ENCODE results near the gene TDP2. TPM values are rescaled to one million over a fixed set of nuclear protein-coding genes. Genes with fewer than 3 reads are reported as not detected.
A peak's percentile ranks its signal among the peaks of the same experiment; 100 is the strongest.
"Not testable (repeated sequence)": the region's sequence is repeated elsewhere in the genome, so short reads cannot be mapped to it uniquely, and the experiment has no call there.

TDP2 gene
- total RNA-seq, 1 experiment from 2014 or later = 33.6 TPM

GRCh38 chr6:24668997-24669361 is 2.3 kb upstream of the TDP2 start:
- Histone ChIP-seq H3K4me1 (ENCODE audit: control insufficient read depth, insufficient read depth, low read length) (peaks cover 11% of the 10 kb centered on the region), H3K27me3 (ENCODE audit: control insufficient read depth, insufficient read depth, low read length) (no peaks in the 10 kb centered on the region), H3K4me3 (ENCODE audit: low read depth in 2 of 2, low read length in 2 of 2) (peak overlapping the region; percentile 99 to 100), H3K9me3 (ENCODE audit: control insufficient read depth, insufficient read depth, low read depth, low read length) (peaks cover 6% of the 10 kb centered on the region; the same call in 1 of the 2 replicates), H3K36me3 (ENCODE audit: control insufficient read depth, insufficient read depth, low read length) (peaks cover 11% of the 10 kb centered on the region), H3K27ac (ENCODE audit: low read length) (peak overlapping the region; percentile 69)
- TF ChIP-seq REST (IDR thresholded peaks at IDR 0.05; ENCODE audit: insufficient read depth in 1 of 2, low read depth in 2 of 2, low read length in 1 of 2) = no peak
- TF ChIP-seq TCF7L2 (IDR thresholded peaks at IDR 0.05; ENCODE audit: low read depth, low read length) = no peak
- no peak for TF ChIP-seq CTCF (IDR thresholded peaks at IDR 0.05)
- TF ChIP-seq SIN3A (IDR thresholded peaks at IDR 0.05; ENCODE audit: borderline replicate concordance, insufficient read depth, low read depth, low read length) = no peak
- in situ Hi-C loops (cut with HindIII; ENCODE audit: low pct_unique_long_range_greater_than_20kb, low sequenced_read_pairs) = no loop called here
- no peak for DNase-seq (ENCODE audit: low read depth, low spot score)
- POLR2A ChIA-PET = no interaction called here
- no TSS peak for BruUV-seq (replicated peaks)
- intact Hi-C loops (cut with micrococcal nuclease; ENCODE audit: unreplicated experiment) = no loop called here
- CTCF ChIA-PET = interaction anchor here (0.5 kb wide), 1 partner anchor 84 kb away, joined by 4 read pairs; no protein-coding TSS in a partner anchor
- no peak for ATAC-seq

DNA sequence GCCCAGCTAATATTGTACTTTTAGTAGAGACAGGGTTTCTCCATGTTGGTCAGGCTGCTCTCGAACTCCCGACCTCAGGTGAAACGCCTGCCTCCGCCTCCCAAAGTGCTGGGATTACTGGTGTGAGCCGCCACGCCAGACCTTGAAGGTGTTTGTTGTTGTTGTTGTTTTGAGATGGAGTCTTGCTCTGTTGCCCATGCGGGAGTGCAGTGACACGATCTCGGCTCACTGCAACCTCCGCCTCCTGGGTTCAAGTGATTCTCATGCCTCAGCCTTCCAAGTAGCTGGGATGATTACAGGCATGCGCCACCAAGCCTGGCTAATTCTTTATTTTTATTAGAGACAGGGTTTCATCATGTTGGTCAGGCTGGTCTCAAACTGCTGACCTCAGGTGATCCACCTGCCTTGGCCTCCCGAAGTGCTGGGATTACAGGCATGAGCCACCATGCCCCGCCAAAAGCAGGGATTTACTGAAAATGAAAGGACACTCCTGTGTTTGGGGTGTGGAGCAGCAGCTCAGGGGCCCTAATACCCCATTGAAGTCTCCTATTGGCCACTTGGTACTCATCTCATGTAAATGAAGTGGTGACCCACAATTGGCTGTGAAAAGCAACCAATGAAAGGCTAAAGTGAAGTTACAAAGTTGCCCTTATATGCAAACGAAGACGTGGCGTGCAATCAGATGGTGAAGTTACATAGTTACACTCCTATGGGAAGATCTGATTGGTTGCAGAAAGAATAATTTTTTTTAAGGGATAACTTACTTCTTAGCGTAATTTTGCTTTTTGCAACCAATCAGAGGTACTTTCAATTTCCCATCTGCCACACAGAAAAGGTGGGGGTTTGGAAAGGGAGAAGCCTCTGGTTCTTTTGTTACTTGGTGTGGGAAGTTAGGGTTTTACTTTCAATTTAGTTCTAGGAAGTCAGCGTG is 1.6 kb upstream of the TDP2 start:
- peak; percentile 64 for ATAC-seq
- CTCF ChIA-PET, POLR2A ChIA-PET: not testable (repeated sequence)

GRCh38 chr6:24667378-24667803 is 692 bp upstream of the TDP2 start:
- H3K4me3 ChIP-seq (ENCODE audit: low read depth in 2 of 2, low read length in 2 of 2) = peak overlapping the region; percentile 99 to 100
- in situ Hi-C loops (cut with HindIII; ENCODE audit: low pct_unique_long_range_greater_than_20kb, low sequenced_read_pairs) = no loop called here
- ChIA-PET CTCF (interaction anchor here (0.6 kb wide), 1 partner anchor 88 kb away, joined by 3 read pairs; no protein-coding TSS in a partner anchor), POLR2A (no interaction called here)
- H3K36me3 ChIP-seq (ENCODE audit: control insufficient read depth, insufficient read depth, low read length) = peaks cover 11% of the 10 kb centered on the region
- H3K27me3 ChIP-seq (ENCODE audit: control insufficient read depth, insufficient read depth, low read length) = no peaks in the 10 kb centered on the region
- DNase-seq (ENCODE audit: low read depth, low spot score) (no peak), ATAC-seq (no peak)
- peak overlapping the region; percentile 99 for H3K27ac ChIP-seq (ENCODE audit: low read length)
- TF ChIP-seq SIN3A (IDR thresholded peaks at IDR 0.05; ENCODE audit: borderline replicate concordance, insufficient read depth, low read depth, low read length) (no peak), REST (IDR thresholded peaks at IDR 0.05; ENCODE audit: insufficient read depth in 1 of 2, low read depth in 2 of 2, low read length in 1 of 2) (no peak), CTCF (IDR thresholded peaks at IDR 0.05) (no peak), TCF7L2 (IDR thresholded peaks at IDR 0.05; ENCODE audit: low read depth, low read length) (no peak), POLR2AphosphoS5 (IDR thresholded peaks at IDR 0.05; ENCODE audit: low read depth, low read length) (no peak)
- TSS peak; percentile 87 for BruUV-seq (replicated peaks)
- intact Hi-C loops (cut with micrococcal nuclease; ENCODE audit: unreplicated experiment) = no loop called here
- peaks cover 11% of the 10 kb centered on the region for H3K4me1 ChIP-seq (ENCODE audit: control insufficient read depth, insufficient read depth, low read length)
- H3K9me3 ChIP-seq (ENCODE audit: control insufficient read depth, insufficient read depth, low read depth, low read length) = no peaks in the 10 kb centered on the region

More for the DNA sequence above, 1.6 kb upstream of the TDP2 start:
- peak overlapping the region; percentile 99 for H3K27ac ChIP-seq (ENCODE audit: low read length)
- BruUV-seq (replicated peaks); H3K9me3 ChIP-seq (ENCODE audit: control insufficient read depth, insufficient read depth, low read depth, low read length); DNase-seq (ENCODE audit: low read depth, low spot score); intact Hi-C loops (cut with micrococcal nuclease; ENCODE audit: unreplicated experiment); H3K27me3 ChIP-seq (ENCODE audit: control insufficient read depth, insufficient read depth, low read length); in situ Hi-C loops (cut with HindIII; ENCODE audit: low pct_unique_long_range_greater_than_20kb, low sequenced_read_pairs): not testable (repeated sequence)
- peaks cover 11% of the 10 kb centered on the region for H3K36me3 ChIP-seq (ENCODE audit: control insufficient read depth, insufficient read depth, low read length)
- peaks cover 11% of the 10 kb centered on the region for H3K4me1 ChIP-seq (ENCODE audit: control insufficient read depth, insufficient read depth, low read length)
- peak overlapping the region; percentile 99 to 100 for H3K4me3 ChIP-seq (ENCODE audit: low read depth in 2 of 2, low read length in 2 of 2)
